ENCODE measurements around the gene SEZ6.

Gene SEZ6

DNA sequence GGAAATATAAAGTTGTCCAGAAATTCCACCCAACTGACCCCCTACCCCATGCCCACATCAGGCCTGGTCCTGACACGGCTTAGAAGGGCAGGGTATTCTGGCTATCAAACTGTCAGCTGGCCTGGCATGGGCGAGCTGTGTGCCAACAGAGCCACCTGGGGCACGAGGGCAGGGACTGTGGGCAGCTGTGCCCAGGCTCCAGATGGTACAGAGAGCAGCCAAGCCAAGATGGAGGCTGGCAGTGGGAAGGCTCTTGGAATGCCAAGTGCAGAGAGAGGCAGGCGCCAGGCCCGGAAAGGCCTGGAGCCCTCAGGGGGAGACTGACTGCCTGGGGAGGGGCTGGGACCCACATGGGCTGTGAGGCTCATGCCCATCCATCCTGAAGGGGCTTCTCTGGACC lies 30.2 kb downstream of the SEZ6 start:
- Histone ChIP-seq H3K4me3 (ENCODE audit: low read depth, low read length) (no peak overlapping the region), H3K4me1 (ENCODE audit: control insufficient read depth, insufficient read depth, low read length) (no peaks in the 10 kb centered on the region), H3K27ac (ENCODE audit: extremely low read depth, low read depth, low read length) (no peak overlapping the region), H3K9me3 (ENCODE audit: control insufficient read depth, insufficient read depth, low read depth, low read length) (no peaks in the 10 kb centered on the region), H3K36me3 (ENCODE audit: control insufficient read depth in 2 of 2, insufficient read depth in 1 of 2, low read length in 2 of 2) (no peaks in the 10 kb centered on the region)
- TF ChIP-seq ZNF777 (tag by site-specific recombination; IDR thresholded peaks at IDR 0.05; ENCODE audit: borderline replicate concordance) (no peak), ZNF184 (tag by site-specific recombination; IDR thresholded peaks at IDR 0.05) (no peak)
- TF ChIP-seq, protein P1, sequence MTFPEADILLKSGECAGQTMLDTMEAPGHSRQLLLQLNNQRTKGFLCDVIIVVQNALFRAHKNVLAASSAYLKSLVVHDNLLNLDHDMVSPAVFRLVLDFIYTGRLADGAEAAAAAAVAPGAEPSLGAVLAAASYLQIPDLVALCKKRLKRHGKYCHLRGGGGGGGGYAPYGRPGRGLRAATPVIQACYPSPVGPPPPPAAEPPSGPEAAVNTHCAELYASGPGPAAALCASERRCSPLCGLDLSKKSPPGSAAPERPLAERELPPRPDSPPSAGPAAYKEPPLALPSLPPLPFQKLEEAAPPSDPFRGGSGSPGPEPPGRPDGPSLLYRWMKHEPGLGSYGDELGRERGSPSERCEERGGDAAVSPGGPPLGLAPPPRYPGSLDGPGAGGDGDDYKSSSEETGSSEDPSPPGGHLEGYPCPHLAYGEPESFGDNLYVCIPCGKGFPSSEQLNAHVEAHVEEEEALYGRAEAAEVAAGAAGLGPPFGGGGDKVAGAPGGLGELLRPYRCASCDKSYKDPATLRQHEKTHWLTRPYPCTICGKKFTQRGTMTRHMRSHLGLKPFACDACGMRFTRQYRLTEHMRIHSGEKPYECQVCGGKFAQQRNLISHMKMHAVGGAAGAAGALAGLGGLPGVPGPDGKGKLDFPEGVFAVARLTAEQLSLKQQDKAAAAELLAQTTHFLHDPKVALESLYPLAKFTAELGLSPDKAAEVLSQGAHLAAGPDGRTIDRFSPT (tag by site-specific recombination; IDR thresholded peaks at IDR 0.05), result 0 out of 2 replicates have a peak, but pooled peaks have one; percentile 33
- POLR2A ChIA-PET, result no interaction called here
- CTCF ChIA-PET, result interaction anchor here (1.0 kb wide), 1 partner anchor 141 kb away, joined by 3 read pairs; no protein-coding TSS in a partner anchor

DNA sequence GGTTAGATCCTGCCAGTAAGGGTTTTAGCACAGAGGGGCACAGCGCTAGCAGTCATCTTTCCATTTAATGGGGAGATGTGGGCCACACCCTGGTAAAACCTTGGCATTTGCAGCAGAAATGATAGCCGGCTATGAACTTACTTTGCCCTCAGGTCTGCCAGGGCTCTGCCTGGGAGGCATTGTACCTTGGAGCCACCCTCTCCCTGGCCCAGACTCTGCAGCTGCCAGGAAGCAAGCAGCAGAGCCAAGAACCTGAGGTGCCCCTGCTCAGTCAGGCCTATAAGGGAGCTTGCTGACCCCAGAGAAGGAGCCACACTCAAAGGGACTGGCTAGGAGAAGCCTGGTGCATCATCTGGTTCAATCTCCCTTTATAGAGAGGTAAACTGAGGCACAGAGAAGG lies 30.8 kb downstream of the SEZ6 start:
- TF ChIP-seq ZNF843 (tag by site-specific recombination; IDR thresholded peaks at IDR 0.05) (no peak), ZNF157 (tag by site-specific recombination; IDR thresholded peaks at IDR 0.05) (no peak), KLF9 (tag by site-specific recombination; IDR thresholded peaks at IDR 0.05; ENCODE audit: low read depth) (no peak), ZNF169 (tag by site-specific recombination; IDR thresholded peaks at IDR 0.05) (no peak), ZNF311 (tag by site-specific recombination; IDR thresholded peaks at IDR 0.05; ENCODE audit: borderline replicate concordance) (no peak), ZNF132 (tag by site-specific recombination; IDR thresholded peaks at IDR 0.05; ENCODE audit: borderline replicate concordance) (no peak), ZNF544 (tag by site-specific recombination; IDR thresholded peaks at IDR 0.05) (no peak), ZFP3 (tag by site-specific recombination; IDR thresholded peaks at IDR 0.05; ENCODE audit: low read depth) (no peak), ZNF324 (tag by site-specific recombination; IDR thresholded peaks at IDR 0.05) (no peak), ZNF112 (tag by site-specific recombination; IDR thresholded peaks at IDR 0.05) (no peak), ZNF501 (tag by site-specific recombination; IDR thresholded peaks at IDR 0.05) (no peak), KLF10 (tag by site-specific recombination; IDR thresholded peaks at IDR 0.05) (no peak), HOXA7 (CRISPR knock-in tag; IDR thresholded peaks at IDR 0.05; ENCODE audit: borderline replicate concordance) (no peak), ZNF146 (tag by site-specific recombination; IDR thresholded peaks at IDR 0.05) (no peak)
- TF ChIP-seq, protein P2, sequence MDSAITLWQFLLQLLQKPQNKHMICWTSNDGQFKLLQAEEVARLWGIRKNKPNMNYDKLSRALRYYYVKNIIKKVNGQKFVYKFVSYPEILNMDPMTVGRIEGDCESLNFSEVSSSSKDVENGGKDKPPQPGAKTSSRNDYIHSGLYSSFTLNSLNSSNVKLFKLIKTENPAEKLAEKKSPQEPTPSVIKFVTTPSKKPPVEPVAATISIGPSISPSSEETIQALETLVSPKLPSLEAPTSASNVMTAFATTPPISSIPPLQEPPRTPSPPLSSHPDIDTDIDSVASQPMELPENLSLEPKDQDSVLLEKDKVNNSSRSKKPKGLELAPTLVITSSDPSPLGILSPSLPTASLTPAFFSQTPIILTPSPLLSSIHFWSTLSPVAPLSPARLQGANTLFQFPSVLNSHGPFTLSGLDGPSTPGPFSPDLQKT (IDR thresholded peaks at IDR 0.05; ENCODE audit: borderline replicate concordance, low read depth, low read length), result no peak
- TF ChIP-seq, protein P3, sequence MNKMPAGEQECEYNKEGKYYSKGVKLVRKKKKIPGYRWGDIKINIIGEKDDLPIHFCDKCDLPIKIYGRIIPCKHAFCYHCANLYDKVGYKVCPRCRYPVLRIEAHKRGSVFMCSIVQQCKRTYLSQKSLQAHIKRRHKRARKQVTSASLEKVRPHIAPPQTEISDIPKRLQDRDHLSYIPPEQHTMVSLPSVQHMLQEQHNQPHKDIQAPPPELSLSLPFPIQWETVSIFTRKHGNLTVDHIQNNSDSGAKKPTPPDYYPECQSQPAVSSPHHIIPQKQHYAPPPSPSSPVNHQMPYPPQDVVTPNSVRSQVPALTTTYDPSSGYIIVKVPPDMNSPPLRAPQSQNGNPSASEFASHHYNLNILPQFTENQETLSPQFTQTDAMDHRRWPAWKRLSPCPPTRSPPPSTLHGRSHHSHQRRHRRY (tag by site-specific recombination; IDR thresholded peaks at IDR 0.05), result no peak
- TF ChIP-seq, protein P4, sequence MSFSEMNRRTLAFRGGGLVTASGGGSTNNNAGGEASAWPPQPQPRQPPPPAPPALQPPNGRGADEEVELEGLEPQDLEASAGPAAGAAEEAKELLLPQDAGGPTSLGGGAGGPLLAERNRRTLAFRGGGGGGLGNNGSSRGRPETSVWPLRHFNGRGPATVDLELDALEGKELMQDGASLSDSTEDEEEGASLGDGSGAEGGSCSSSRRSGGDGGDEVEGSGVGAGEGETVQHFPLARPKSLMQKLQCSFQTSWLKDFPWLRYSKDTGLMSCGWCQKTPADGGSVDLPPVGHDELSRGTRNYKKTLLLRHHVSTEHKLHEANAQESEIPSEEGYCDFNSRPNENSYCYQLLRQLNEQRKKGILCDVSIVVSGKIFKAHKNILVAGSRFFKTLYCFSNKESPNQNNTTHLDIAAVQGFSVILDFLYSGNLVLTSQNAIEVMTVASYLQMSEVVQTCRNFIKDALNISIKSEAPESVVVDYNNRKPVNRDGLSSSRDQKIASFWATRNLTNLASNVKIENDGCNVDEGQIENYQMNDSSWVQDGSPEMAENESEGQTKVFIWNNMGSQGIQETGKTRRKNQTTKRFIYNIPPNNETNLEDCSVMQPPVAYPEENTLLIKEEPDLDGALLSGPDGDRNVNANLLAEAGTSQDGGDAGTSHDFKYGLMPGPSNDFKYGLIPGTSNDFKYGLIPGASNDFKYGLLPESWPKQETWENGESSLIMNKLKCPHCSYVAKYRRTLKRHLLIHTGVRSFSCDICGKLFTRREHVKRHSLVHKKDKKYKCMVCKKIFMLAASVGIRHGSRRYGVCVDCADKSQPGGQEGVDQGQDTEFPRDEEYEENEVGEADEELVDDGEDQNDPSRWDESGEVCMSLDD (tag by site-specific recombination; IDR thresholded peaks at IDR 0.05), result no peak
- TF ChIP-seq, protein P5, sequence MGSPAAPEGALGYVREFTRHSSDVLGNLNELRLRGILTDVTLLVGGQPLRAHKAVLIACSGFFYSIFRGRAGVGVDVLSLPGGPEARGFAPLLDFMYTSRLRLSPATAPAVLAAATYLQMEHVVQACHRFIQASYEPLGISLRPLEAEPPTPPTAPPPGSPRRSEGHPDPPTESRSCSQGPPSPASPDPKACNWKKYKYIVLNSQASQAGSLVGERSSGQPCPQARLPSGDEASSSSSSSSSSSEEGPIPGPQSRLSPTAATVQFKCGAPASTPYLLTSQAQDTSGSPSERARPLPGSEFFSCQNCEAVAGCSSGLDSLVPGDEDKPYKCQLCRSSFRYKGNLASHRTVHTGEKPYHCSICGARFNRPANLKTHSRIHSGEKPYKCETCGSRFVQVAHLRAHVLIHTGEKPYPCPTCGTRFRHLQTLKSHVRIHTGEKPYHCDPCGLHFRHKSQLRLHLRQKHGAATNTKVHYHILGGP (tag by site-specific recombination; IDR thresholded peaks at IDR 0.05), result no peak
- Histone ChIP-seq H3K36me3 (ENCODE audit: control insufficient read depth in 2 of 2, insufficient read depth in 1 of 2, low read length in 2 of 2) (no peaks in the 10 kb centered on the region), H3K4me3 (ENCODE audit: low read depth, low read length) (no peak overlapping the region), H3K9me3 (ENCODE audit: control insufficient read depth, insufficient read depth, low read depth, low read length) (no peaks in the 10 kb centered on the region), H3K4me1 (ENCODE audit: control insufficient read depth, insufficient read depth, low read length) (no peaks in the 10 kb centered on the region), H3K27ac (ENCODE audit: extremely low read depth, low read depth, low read length) (no peak overlapping the region)
- ChIA-PET CTCF (interaction anchor here (1.0 kb wide), 1 partner anchor 142 kb away, joined by 3 read pairs; no protein-coding TSS in a partner anchor), POLR2A (no interaction called here)
